Endothelial cell (in vitro differentiated cells): ENCODE data around the gene ATP5F1D. TPM values are rescaled to one million over a fixed set of nuclear protein-coding genes. Genes with fewer than 3 reads are reported as not detected.

ENCODE experiments used
- DNase-seq: peaks from one replicate; pipeline ENCODE4 v3.0.0; 2021; ENCODE audit warnings: low spot score
- H3K27ac Mint-ChIP-seq: one replicate; pipeline ENCODE4 v1.8.0; 2021; ENCODE audit warnings: mixed read lengths, inconsistent platforms; ENCODE audit not compliant: unreplicated experiment
- H3K27me3 Mint-ChIP-seq: one replicate; pipeline ENCODE4 v1.8.0; 2021; ENCODE audit warnings: mild to moderate bottlenecking, moderate library complexity, mixed read lengths, inconsistent platforms; ENCODE audit not compliant: unreplicated experiment
- H3K36me3 Mint-ChIP-seq: one replicate; pipeline ENCODE4 v1.8.0; 2021; ENCODE audit warnings: mild to moderate bottlenecking, low read depth, mixed read lengths, inconsistent platforms; ENCODE audit not compliant: unreplicated experiment
- H3K4me1 Mint-ChIP-seq: one replicate; pipeline ENCODE4 v1.8.0; 2021; ENCODE audit warnings: mild to moderate bottlenecking, mixed read lengths, inconsistent platforms; ENCODE audit not compliant: unreplicated experiment
- H3K4me3 Mint-ChIP-seq: one replicate; pipeline ENCODE4 v1.8.0; 2021; ENCODE audit warnings: mild to moderate bottlenecking, mixed read lengths, inconsistent platforms; ENCODE audit not compliant: unreplicated experiment
- H3K9me3 Mint-ChIP-seq: one replicate; pipeline ENCODE4 v1.8.0; 2021; ENCODE audit warnings: mixed read lengths, inconsistent platforms; ENCODE audit not compliant: unreplicated experiment
- CTCF ChIP-seq: fragments of 200-600 bp; sonication (generic); IDR thresholded peaks from one replicate; pipeline ENCODE4 v1.5.0; 2021; ENCODE audit warnings: antibody characterized with exemption; ENCODE audit not compliant: unreplicated experiment
- total RNA-seq: library from RNA; stranded (reverse); fragmentation: NEBNext Ultra II Directional; extraction: Animal tissue kit (Norgen Biotek cat#: 25700); gene quantifications from one replicate; pipeline ENCODE4 v1.2.1, GENCODE V29; 2021; ENCODE audit not compliant: unreplicated experiment

Gene ATP5F1D
- total RNA-seq, 1 donor from 2014 or later: 175 TPM

- no peak for TF ChIP-seq CTCF
- Mint-ChIP-seq H3K36me3 (peaks cover 4% of the 10 kb centered on the region), H3K4me1 (no peaks in the 10 kb centered on the region), H3K4me3 (no peak overlapping the region), H3K27me3 (peaks cover 2% of the 10 kb centered on the region), H3K9me3 (no peaks in the 10 kb centered on the region), H3K27ac (no peak overlapping the region)
- DNase-seq: no peak
Observed at GRCh38 chr19:1225440-1226226, 15.9 kb upstream of the ATP5F1D start.

- Mint-ChIP-seq H3K36me3 (peaks cover 4% of the 10 kb centered on the region), H3K4me3 (no peak overlapping the region), H3K4me1 (no peaks in the 10 kb centered on the region), H3K27me3 (peaks cover 2% of the 10 kb centered on the region), H3K27ac (no peak overlapping the region), H3K9me3 (no peaks in the 10 kb centered on the region)
- TF ChIP-seq CTCF: no peak
- DNase-seq: no peak
Observed at GRCh38 chr19:1226227-1226518, 15.4 kb upstream of the ATP5F1D start.

GRCh38 chr19:1226522-1227303, 14.8 kb upstream of the ATP5F1D start:
- Mint-ChIP-seq H3K4me3 (no peak overlapping the region), H3K36me3 (peaks cover 4% of the 10 kb centered on the region), H3K4me1 (no peaks in the 10 kb centered on the region), H3K9me3 (no peaks in the 10 kb centered on the region), H3K27me3 (peaks cover 2% of the 10 kb centered on the region), H3K27ac (no peak overlapping the region)
- TF ChIP-seq CTCF: no peak
- DNase-seq: no peak

- Mint-ChIP-seq H3K36me3 (peaks cover 4% of the 10 kb centered on the region), H3K27me3 (peaks cover 2% of the 10 kb centered on the region), H3K27ac (no peak overlapping the region), H3K9me3 (no peaks in the 10 kb centered on the region), H3K4me1 (no peaks in the 10 kb centered on the region), H3K4me3 (no peak overlapping the region)
- DNase-seq: no peak
- TF ChIP-seq CTCF: no peak
Observed at GRCh38 chr19:1227304-1228054, 14.1 kb upstream of the ATP5F1D start.
